ENCODE measurements around the gene MARCO.

MARCO gene

DNA sequence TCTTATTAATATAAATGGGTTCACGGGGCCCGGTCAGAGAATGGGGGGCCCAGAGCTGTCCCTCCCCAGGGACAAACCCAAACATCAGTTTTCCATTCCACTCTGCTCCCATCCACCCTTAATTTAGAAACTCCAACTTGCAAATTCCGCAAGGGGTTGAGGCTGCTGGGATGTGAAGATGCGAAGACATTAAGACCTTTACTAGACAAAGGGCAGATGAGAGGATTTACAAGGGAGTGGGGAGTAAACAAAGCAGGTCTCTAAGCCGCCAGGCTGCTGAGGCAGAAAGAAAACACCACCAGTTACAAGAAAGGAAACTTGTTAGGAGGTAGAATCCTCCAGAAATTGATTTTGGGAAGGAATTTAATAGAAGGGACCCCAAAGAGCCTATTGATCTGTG is 33.1 kb downstream of the MARCO start:
- TF ChIP-seq GATA2 (IDR thresholded peaks at IDR 0.05; ENCODE audit: low read depth, low read length) (no peak), GATA3 (IDR thresholded peaks at IDR 0.05; ENCODE audit: low read depth, low read length) (no peak)

DNA sequence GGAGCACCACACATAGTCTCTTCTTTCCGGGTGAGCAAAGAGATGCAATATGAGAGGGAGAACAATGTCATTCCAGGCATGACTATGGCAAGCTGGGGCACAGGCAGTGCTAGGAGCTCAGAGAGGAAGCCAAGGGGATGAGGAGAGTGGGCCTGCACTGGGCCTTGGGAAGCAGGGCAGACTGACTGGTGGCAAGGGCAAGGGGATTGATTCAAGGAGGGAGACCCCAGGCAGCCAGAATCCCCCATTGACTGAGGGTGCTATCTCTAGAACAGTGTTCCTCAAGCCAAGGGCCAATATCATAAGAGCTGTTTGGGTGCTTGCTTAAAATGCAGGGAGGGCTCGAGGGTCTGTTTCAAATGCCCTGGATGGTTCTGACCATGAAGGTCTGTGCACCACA is 36.1 kb downstream of the MARCO start:
- no peak for TF ChIP-seq GATA3 (IDR thresholded peaks at IDR 0.05; ENCODE audit: low read depth, low read length)
- no peak for TF ChIP-seq GATA2 (IDR thresholded peaks at IDR 0.05; ENCODE audit: low read depth, low read length)

DNA sequence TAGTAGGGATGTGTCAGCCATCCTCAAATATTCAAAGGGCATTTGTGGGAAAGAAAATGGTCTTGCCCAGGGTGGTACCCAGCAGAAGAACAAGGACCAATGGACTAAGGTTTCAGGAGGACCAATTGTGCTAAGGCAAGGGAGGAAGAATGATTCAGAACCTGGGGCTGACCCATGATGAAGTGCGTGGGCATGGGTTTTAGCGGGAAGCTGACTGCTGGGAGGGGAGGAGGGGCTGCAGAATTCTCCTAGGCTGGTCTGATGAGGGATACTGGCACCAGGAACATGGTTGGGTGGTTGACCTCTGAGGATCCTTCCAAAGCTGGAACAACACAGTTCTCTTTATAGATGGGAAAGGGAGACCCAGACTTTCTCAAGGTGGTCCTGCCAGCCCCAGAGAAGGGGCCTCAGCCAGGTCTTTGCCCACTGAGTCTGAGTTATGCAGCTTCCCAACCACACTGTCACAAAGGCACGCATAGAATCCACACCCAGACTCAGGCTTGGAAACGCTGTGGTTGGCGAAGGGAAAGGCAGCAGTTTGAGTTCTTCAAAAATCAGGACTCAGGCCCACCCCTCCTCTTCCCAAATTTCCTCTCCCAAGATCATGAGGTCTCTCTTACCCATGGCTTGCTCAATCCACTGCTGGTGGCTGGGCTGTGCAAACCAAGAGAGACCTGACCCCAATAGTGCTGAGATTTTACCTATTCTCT is 37.3 kb downstream of the MARCO start:
- TF ChIP-seq GATA2 (IDR thresholded peaks at IDR 0.05; ENCODE audit: low read depth, low read length) (no peak), GATA3 (IDR thresholded peaks at IDR 0.05; ENCODE audit: low read depth, low read length) (no peak)

DNA sequence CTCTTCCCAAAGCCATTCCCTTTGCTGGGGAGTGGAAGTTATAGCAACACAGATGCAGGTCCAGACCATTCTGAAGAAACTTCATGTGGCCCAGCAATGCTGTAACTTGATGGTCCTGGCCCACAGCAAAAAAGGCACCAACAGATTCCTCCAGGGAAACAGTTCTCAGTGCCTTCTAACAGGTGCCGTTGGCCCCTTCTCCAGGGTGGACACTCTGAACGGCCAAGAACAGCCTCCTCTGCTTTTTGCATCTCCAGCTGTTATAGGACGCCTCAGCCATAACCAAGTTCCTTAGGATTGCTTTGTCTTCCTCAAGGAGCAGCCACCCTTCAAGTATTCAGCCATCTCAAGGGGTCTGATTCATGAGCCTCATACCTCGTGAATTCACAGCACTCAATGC is 38.0 kb downstream of the MARCO start:
- TF ChIP-seq GATA2 (IDR thresholded peaks at IDR 0.05; ENCODE audit: low read depth, low read length), result no peak
- TF ChIP-seq GATA3 (IDR thresholded peaks at IDR 0.05; ENCODE audit: low read depth, low read length), result no peak

DNA sequence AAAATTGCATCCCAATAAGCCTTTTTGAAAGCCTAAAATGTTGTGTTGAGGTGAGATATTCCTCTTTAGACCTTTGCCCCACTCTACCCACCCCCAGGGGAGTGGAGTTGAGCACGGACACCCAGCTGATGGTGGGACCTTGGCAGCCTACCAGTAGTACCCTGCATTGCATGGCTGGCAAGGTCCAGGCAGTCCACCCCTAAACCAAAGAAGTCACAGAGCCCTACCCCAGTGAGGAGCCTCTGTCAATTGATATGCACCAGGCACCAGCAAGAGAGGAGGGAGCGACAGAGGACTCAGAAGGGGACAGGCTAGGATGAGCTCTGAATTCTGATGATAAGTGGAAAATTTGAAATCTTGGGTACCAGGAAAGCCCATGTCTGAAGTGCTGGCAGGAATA is 38.6 kb downstream of the MARCO start:
- TF ChIP-seq GATA3 (IDR thresholded peaks at IDR 0.05; ENCODE audit: low read depth, low read length), result no peak
- TF ChIP-seq GATA2 (IDR thresholded peaks at IDR 0.05; ENCODE audit: low read depth, low read length), result no peak

DNA sequence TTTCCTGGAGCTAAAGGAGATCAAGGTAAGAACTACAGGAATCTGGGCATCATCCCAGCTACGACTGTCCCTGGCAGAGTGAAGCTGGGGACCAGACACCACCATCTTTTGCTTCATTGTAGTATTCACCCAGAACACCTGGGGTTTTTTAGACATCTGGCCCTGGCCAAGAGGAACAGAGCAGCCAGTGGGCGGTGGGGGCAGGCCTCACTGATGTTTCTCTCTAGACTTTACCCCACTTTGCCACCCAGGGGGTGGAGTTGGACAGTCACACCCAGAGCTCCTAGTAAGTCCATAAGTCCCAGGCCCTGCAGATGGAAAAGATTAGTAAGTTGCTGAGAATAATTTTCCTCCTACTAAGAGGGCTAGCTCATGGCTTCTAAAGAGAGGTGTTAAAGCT is 39.6 kb downstream of the MARCO start:
- TF ChIP-seq GATA2 (IDR thresholded peaks at IDR 0.05; ENCODE audit: low read depth, low read length) (no peak), GATA3 (IDR thresholded peaks at IDR 0.05; ENCODE audit: low read depth, low read length) (no peak)

DNA sequence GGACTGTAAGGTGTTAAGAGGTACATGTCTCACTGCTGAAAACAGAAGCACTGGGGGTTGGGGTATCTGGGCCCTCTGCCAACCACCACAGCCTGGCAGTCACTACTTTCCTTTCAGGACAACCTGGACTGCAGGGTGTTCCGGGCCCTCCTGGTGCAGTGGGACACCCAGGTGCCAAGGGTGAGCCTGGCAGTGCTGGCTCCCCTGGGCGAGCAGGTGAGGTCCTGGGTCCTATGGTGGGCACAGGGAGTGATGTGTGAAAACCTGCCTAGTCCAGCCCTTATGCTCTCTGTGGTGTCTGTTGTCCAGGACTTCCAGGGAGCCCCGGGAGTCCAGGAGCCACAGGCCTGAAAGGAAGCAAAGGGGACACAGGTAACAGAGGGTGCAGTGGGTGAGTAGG is 40.0 kb downstream of the MARCO start:
- TF ChIP-seq GATA3 (IDR thresholded peaks at IDR 0.05; ENCODE audit: low read depth, low read length) (no peak), GATA2 (IDR thresholded peaks at IDR 0.05; ENCODE audit: low read depth, low read length) (no peak)

DNA sequence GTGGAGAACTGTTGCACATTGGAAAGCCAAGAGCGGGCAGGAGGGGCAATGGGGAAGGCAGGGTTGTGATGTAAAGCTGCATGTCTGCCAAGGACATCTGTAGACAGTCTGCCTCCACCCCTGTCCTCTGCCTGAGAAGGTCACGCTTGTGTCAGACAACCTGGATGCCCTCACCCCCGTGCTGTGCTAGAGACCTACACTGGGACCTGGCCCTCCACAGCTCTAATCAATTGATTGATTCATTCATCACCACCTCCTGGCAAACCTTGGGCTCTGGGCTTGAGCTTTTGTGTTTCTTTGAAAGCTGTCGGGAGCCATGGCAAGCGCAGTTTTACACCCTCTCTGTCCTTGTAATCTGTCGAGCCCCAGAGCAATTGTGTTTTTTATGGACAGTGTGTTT is 41.1 kb downstream of the MARCO start:
- TF ChIP-seq GATA2 (IDR thresholded peaks at IDR 0.05; ENCODE audit: low read depth, low read length), result no peak
- TF ChIP-seq GATA3 (IDR thresholded peaks at IDR 0.05; ENCODE audit: low read depth, low read length), result no peak

DNA sequence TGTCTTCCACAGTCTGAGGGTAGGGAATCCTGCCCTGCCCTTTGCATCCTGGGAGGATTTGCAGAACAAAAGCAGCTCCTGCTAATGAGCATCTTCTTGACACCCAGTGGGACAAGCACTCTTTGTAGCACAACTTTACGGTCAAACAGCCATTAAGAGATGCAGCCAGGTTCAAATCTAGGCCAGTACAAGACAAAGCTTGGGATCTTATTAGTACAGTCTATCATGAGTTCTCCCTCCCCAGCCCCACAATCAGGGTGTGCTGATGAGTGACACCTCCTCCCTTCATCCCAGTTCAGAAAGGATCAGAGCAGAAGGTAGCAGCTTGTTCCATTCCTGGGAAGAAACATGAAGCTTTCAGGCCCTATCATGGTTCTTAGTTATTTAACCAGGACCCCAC is 41.9 kb downstream of the MARCO start:
- TF ChIP-seq GATA2 (IDR thresholded peaks at IDR 0.05; ENCODE audit: low read depth, low read length) (no peak), GATA3 (IDR thresholded peaks at IDR 0.05; ENCODE audit: low read depth, low read length) (no peak)

DNA sequence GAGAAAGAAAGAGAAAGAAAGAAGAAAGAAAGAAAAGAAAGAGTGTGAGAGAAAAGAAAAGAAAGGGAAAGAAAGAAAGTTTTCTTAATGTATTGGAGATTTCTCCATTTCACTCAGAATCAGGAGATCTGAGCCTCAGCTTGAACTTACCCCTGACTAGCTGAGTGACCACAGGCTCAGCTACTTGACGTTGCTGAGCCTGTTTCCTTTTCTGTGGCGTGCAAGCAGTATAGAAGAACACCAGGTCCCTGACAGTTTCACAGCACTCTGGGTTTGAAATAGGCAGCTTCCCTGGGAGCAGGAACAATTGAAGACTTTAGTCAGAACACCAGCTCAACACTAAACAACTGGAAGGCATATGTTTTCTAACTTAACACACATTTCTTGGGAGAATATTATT is 44.7 kb downstream of the MARCO start:
- TF ChIP-seq GATA3 (IDR thresholded peaks at IDR 0.05; ENCODE audit: low read depth, low read length), result no peak
- no peak for TF ChIP-seq GATA2 (IDR thresholded peaks at IDR 0.05; ENCODE audit: low read depth, low read length)

DNA sequence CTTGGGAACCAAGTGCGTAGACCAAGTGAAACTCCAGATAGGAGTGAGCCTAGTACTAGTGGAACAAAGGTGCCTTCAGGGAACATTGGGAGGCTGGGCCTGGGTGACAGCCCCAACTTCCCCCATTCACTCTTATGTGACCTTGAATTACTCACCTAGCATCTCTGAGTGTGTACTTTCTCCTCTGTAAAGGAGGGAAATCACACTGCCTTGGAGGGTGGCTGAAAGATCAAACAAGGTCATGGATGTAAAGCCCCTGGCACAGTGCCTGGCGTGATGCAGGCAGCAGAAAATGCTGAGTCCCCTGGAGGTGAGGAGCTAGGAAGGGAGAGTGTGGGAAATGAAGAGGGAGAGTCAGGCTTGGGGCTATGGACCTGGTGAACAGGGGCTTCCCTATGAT is 45.9 kb downstream of the MARCO start:
- TF ChIP-seq GATA2 (IDR thresholded peaks at IDR 0.05; ENCODE audit: low read depth, low read length), result no peak
- TF ChIP-seq GATA3 (IDR thresholded peaks at IDR 0.05; ENCODE audit: low read depth, low read length), result no peak

DNA sequence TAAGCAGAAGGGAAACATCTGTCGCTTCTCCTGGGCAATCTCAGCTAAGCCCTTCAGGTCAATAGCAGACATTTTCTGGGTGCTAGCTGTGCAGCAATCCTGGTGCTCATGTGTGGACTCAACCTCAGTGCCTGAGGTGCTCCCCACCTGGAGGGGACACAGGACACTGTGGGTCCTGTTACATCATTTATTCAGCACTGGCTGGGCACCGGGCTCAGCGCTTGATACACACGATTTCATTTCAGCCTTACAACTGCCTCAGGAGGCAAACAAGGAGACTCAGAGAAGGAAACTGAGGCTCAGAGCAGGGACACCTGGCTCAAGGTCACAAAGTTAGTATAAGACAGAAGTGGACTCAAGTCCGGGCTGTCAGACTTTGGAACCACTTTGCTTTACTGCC is 46.7 kb downstream of the MARCO start:
- no peak for TF ChIP-seq GATA3 (IDR thresholded peaks at IDR 0.05; ENCODE audit: low read depth, low read length)
- no peak for TF ChIP-seq GATA2 (IDR thresholded peaks at IDR 0.05; ENCODE audit: low read depth, low read length)

DNA sequence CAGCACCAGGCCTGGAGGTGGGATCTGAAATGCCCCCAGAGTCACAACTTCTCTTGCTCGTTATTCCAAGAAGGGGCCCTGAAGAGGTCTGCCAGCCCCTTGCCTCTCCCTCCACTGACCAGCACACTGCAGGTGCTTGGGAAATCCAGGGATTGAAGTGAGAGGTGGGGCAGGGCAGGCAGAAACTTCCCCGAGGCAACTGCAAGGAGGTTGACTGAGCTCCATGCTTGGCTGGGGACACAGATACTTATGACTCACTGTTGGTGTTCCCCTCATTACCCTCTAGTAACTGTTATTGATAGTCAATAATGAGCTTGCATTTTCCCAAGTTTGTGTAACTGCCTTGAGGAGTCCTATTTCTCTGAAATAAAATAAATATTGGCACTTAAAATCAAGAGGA is 47.5 kb downstream of the MARCO start:
- TF ChIP-seq GATA2 (IDR thresholded peaks at IDR 0.05; ENCODE audit: low read depth, low read length) (no peak), GATA3 (IDR thresholded peaks at IDR 0.05; ENCODE audit: low read depth, low read length) (no peak)

DNA sequence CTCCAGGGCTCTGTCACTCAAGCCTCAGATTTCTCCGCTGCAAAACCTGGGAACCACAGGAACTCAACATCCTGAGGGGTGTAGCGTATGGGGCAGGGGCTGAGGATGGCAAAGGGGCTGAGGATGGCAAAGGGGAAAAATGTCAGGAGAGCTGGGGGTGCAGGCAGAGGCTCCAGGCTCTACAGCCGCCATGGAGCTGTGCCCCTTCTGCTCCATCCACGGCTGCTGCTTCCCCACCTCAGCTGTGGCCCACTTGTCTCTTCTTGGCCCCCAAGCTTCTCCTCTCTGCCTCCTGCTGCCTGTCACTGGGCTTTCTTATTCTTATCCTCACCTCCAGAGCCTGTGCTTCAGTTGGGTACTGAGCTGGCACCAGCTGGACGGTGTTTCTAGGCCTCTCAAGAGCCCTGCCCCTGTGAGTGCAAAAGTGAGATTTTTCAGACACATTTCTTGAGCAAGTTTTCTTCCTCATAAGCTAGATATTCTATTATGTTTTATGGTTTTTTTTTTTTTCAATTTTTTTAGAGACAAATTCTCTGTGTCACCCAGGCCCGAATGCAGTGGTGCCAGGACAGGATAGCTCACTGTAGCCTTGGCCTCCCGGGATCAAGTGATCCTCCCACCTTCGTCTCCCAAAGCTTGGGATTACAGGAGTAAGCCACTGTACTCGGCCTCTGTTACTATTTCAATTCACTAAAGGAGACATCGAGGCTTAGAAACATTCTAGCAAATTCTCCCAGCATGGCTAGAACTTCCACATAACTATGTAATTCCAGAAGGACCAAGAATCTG is 49.0 kb downstream of the MARCO start:
- TF ChIP-seq GATA3 (IDR thresholded peaks at IDR 0.05; ENCODE audit: low read depth, low read length) (no peak), GATA2 (IDR thresholded peaks at IDR 0.05; ENCODE audit: low read depth, low read length) (no peak)

DNA sequence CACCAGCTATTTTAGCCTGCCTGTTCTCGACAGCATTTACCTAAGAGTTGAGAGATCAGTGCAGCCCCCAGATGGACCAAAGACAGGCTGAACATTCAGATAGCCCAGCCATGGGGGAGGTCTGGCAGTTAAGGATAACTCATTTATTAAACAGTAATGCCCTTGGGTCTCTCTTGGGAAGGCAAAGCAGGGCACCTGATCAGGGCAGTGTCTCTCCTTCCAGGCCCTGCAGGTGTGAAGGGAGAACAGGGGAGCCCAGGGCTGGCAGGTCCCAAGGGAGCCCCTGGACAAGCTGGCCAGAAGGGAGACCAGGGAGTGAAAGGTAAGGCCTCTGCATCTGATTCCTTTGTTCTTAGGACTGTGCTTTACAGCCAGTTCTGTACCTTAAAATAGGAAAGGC is 49.6 kb downstream of the MARCO start:
- TF ChIP-seq GATA3 (IDR thresholded peaks at IDR 0.05; ENCODE audit: low read depth, low read length), result no peak
- TF ChIP-seq GATA2 (IDR thresholded peaks at IDR 0.05; ENCODE audit: low read depth, low read length), result no peak

Data from SH-SY5Y (cell line).